Measurements from ENCODE around the gene SCRN2.
A peak's percentile ranks its signal among the peaks of the same experiment; 100 is the strongest.

SCRN2 gene

GRCh38 chr17:47840742-47841487 is at the start of gene SCRN2:
Gene SCRN2 (minus strand): TSS chr17:47841273. CDS start chr17:47840843, 430 bp downstream.
- DNase-seq (ENCODE audit: low read depth), result peak; percentile 72

- peak; percentile 71 for DNase-seq (ENCODE audit: low read depth)
Measured at GRCh38 chr17:47889734-47890529, 48.9 kb upstream of the SCRN2 start.

- no peak for DNase-seq (ENCODE audit: low read depth)
Measured at GRCh38 chr17:47888293-47888692, 47.2 kb upstream of the SCRN2 start.

- DNase-seq (ENCODE audit: low read depth), result no peak
Measured at GRCh38 chr17:47884905-47885730, 44.0 kb upstream of the SCRN2 start.

- no peak for DNase-seq (ENCODE audit: low read depth)
Measured at GRCh38 chr17:47884427-47884740, 43.3 kb upstream of the SCRN2 start.

- DNase-seq (ENCODE audit: low read depth), result no peak
Measured at GRCh38 chr17:47883589-47884426, 42.7 kb upstream of the SCRN2 start.

- DNase-seq (ENCODE audit: low read depth), result no peak
Measured at GRCh38 chr17:47882695-47883588, 41.9 kb upstream of the SCRN2 start.

GRCh38 chr17:47882247-47882646 is 41.2 kb upstream of the SCRN2 start:
- DNase-seq (ENCODE audit: low read depth), result peak; percentile 13

GRCh38 chr17:47879776-47880454 is 38.8 kb upstream of the SCRN2 start:
- DNase-seq (ENCODE audit: low read depth), result no peak

- peak; percentile 62 for DNase-seq (ENCODE audit: low read depth)
Measured at GRCh38 chr17:47879028-47879585, 38.0 kb upstream of the SCRN2 start.

GRCh38 chr17:47878203-47879027 is 37.3 kb upstream of the SCRN2 start:
- no peak for DNase-seq (ENCODE audit: low read depth)

- DNase-seq (ENCODE audit: low read depth), result no peak
Measured at GRCh38 chr17:47877368-47878034, 36.4 kb upstream of the SCRN2 start.

GRCh38 chr17:47875011-47875985 is 34.2 kb upstream of the SCRN2 start:
- DNase-seq (ENCODE audit: low read depth), result no peak

- DNase-seq (ENCODE audit: low read depth), result no peak
Measured at GRCh38 chr17:47873200-47874090, 32.4 kb upstream of the SCRN2 start.

GRCh38 chr17:47872651-47873161 is 31.6 kb upstream of the SCRN2 start:
- DNase-seq (ENCODE audit: low read depth), result no peak

Measured in iris pigment epithelial cell (primary cell).